GM12801 (cell line): ENCODE measurements around the gene E2F4.

Experiments used
- TF ChIP-seq, protein P1 (sequence below): IDR thresholded peaks from one replicate; pipeline ENCODE4 v1.5.1; 2011; ENCODE audit warnings: control low read depth; ENCODE audit not compliant: insufficient read length; ENCODE audit errors: extremely low read depth

The E2F4 gene, protein sequence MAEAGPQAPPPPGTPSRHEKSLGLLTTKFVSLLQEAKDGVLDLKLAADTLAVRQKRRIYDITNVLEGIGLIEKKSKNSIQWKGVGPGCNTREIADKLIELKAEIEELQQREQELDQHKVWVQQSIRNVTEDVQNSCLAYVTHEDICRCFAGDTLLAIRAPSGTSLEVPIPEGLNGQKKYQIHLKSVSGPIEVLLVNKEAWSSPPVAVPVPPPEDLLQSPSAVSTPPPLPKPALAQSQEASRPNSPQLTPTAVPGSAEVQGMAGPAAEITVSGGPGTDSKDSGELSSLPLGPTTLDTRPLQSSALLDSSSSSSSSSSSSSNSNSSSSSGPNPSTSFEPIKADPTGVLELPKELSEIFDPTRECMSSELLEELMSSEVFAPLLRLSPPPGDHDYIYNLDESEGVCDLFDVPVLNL

DNA sequence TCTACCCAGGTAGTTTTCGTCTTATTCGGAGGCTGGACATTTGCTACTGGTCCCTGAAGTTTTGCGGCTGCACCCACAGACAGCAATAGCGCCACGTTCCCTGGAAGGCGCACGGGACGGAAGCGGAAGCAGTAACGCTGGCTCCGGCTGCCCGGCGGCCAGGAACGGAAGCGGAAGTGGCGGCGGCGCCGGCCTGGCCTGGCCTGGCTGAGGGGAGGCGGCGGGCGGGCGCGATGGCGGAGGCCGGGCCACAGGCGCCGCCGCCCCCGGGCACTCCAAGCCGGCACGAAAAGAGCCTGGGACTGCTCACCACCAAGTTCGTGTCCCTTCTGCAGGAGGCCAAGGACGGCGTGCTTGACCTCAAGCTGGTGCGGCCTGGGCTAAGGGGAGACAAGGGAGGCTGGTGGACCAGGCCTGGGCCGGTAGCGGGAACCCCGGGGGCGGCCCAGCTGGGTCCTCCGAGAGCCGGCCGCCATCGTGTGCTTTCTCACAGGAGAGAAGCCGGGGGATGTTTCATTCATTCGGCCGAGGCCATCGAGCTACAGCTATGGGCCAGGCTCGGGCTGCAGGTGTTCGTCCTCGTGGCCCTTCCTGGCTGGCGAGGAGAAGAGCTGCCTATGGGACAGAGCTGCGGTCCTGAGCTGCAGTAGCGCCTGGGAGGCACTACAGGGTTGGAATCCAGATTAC, at the start of gene E2F4:
E2F4 (plus strand) TSS at position 161 of the 687 bp plus-strand sequence; CDS start at position 234, 73 bp downstream.
- TF ChIP-seq, protein P1, sequence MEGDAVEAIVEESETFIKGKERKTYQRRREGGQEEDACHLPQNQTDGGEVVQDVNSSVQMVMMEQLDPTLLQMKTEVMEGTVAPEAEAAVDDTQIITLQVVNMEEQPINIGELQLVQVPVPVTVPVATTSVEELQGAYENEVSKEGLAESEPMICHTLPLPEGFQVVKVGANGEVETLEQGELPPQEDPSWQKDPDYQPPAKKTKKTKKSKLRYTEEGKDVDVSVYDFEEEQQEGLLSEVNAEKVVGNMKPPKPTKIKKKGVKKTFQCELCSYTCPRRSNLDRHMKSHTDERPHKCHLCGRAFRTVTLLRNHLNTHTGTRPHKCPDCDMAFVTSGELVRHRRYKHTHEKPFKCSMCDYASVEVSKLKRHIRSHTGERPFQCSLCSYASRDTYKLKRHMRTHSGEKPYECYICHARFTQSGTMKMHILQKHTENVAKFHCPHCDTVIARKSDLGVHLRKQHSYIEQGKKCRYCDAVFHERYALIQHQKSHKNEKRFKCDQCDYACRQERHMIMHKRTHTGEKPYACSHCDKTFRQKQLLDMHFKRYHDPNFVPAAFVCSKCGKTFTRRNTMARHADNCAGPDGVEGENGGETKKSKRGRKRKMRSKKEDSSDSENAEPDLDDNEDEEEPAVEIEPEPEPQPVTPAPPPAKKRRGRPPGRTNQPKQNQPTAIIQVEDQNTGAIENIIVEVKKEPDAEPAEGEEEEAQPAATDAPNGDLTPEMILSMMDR = no peak

DNA sequence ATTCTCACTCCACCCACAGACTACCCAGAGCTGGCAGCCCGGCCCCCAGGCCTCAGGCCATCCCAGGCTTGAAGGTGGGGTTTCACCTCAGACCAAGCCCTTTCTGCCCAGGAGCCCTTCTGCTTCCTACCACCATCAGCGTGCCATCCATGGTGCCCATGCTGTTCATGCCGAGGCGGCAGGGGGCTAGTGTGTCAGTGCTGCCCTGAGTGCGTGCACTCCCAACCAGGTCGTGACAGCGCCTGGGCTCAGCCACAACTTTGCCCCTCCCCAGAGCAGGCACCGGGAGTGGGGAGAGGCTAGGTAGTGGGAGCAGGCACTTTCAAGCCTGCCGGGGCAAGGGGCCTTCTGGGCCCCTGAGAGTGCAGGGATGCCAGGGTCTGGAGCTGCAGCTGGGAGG, 49.6 kb upstream of the E2F4 start:
- TF ChIP-seq, protein P1 = no peak

DNA sequence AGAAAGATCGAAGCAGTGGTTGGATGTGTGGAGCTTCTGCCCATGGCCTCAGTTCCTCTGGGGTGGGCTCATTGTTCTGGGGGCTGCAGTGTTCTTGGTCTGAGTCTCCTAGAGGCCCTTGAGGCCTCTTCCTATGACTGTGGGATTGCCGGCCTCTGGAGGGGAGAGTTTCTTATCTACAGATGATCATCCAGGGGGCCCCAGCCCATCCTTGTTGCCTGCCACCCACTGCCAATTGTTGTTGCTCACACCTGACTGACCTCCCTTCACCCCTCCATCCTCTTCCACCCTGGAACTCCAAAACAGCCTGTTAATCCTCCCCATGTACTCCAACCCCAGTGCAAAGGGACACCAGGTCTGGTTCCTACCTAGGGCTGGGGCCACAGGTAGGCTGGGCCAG, 47.0 kb upstream of the E2F4 start:
- TF ChIP-seq, protein P1 = no peak

DNA sequence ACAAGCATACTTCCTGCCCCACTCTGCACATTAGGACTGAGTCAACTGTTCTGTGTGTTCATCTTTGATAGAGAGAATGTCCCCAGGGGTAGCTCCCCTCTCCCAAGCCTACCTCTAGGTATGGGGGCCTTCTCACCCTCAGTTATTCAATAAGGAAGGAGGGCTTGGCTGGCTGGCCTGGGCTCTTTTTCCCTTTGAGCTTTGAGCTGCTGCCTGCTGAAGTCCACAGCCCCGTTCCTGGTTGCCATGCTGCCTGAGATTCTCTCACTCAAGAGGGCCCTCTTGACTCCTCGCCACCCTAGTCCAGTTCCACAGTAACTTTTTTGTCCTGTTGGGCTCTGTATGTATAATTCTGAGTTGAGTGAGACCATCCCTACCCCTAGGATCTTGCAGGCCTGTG, 46.2 kb upstream of the E2F4 start:
- TF ChIP-seq, protein P1 = no peak

DNA sequence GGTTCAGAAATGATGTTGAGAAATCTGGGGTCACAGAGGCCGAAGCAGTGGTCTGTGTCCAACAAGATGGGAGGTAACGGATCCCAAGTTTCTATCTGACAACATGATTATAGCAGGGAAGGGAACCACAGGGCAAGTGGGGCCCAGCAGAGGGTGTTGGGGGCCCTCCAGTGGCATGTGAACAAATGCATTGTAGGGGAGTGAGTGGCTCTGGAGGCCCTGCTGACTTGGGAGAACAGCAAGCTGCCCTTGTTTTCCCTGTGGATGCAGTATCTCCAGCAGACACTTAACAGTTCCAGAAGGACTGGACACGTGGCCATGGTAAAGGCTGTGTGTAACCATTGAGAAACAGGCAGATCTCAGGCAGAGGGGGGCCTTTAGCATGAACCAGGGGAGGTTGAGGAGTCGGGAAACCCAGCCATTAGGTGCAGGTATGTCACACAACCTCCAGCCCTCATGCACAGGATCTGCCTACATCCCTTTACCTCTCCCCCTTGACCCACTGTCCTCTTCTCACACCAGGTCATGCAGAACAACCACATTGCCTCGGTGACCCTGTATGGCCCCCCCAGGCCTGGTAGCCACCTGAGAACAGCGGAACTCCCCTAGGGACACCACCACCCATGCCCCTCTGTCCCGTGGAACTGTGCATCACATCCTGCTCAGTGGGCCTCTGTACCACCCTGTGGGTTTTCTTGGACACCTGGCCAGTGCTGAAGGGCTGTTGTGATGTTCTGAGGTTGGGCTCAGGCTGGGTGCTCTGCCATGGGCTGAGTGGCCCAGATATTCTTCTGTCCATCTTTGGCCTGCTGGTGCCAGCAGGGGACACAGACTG, 45.2 kb upstream of the E2F4 start:
- TF ChIP-seq, protein P1 = no peak

DNA sequence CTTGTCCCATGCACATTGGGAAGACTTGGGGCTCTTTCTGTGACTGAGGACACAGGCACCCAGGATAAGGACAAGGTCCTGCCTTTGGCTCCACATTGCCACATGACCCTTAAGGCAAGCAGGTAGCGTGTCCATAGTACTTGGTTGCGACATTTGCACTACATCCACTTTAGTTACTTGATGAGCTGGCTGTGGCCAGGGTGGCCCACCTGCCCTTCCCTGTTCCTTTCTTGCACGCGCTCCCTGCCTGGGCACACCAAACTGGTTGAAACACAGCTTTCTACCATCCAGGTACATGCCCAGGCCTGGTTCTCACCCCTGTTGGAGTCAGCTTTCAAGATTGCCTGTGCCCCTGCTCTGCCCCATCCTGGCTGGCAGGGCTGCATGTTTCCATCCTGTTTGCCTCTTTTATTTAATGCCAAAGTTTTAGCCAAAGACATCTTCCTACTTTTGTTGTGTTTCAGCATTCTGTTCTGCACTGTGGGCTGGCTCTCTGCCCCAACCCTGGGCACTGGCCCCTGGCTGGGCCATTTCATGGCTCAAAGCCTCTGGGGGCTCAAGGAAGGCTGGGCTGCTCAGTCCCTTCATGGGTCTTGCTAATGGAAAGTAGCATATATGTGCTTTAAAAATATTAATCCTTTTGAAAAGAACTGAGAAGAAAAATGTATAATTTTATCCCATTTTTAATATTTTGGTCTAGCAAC, 44.4 kb upstream of the E2F4 start:
- TF ChIP-seq, protein P1 = no peak

DNA sequence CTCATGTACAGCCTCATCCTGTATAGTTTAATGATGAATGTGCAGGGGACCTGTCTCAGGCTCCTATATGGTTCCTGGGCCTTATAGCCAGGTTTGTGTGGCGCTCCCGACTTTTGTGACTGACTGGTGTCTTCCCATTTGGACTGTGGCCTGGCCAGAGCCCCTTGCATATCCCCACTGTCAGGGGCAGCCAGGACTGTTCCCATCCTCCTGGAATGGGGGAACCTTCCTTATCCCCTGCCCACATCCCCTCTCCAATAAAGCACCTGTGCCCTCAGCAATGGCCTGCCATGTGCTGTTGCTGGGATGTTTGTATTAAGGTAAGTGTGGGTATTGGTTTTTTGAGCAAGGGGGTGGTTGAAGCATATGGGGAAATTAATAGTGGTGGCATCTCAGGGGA, 43.7 kb upstream of the E2F4 start:
- TF ChIP-seq, protein P1 = no peak
